Measurements from ENCODE around the gene RAB40C. TPM values are rescaled to one million over a fixed set of nuclear protein-coding genes. Genes with fewer than 3 reads are reported as not detected.

Gene RAB40C
- 11.2 and 13.3 TPM in 2 replicates for total RNA-seq

GRCh38 chr16:589658-590187 is at the start of gene RAB40C:
Gene RAB40C (plus strand): TSS chr16:590066. CDS start chr16:590292, 226 bp downstream.
- no peaks in the 10 kb centered on the region for H3K36me3 ChIP-seq (ENCODE audit: insufficient read depth, low read length)
- peaks cover 61% of the 10 kb centered on the region for H3K79me2 ChIP-seq (ENCODE audit: insufficient read depth, low read length)
- peak; percentile 100 for DNase-seq (ENCODE audit: insufficient read length, low spot score, missing footprints)
- no peaks in the 10 kb centered on the region for H3K9me3 ChIP-seq (ENCODE audit: low read depth, low read length)
- H3K4me1 ChIP-seq (ENCODE audit: insufficient read depth, low read length): peaks cover 37% of the 10 kb centered on the region
- H2AFZ ChIP-seq (ENCODE audit: low read length): peak within 1 kb of the TSS; percentile 79
- peak within 1 kb of the TSS; percentile 97 for H3K4me3 ChIP-seq (ENCODE audit: insufficient read depth, low read length)
- H4K20me1 ChIP-seq (ENCODE audit: insufficient read depth, low read length): peaks cover 46% of the 10 kb centered on the region
- no peaks in the 10 kb centered on the region for H3K27me3 ChIP-seq (ENCODE audit: insufficient read depth, low read length)
- peak within 1 kb of the TSS; percentile 88 for H3K27ac ChIP-seq (ENCODE audit: low read depth, low read length)
- peak within 1 kb of the TSS; percentile 90 for H3K4me2 ChIP-seq (ENCODE audit: insufficient read depth, low read length)
- TF ChIP-seq, protein P1, sequence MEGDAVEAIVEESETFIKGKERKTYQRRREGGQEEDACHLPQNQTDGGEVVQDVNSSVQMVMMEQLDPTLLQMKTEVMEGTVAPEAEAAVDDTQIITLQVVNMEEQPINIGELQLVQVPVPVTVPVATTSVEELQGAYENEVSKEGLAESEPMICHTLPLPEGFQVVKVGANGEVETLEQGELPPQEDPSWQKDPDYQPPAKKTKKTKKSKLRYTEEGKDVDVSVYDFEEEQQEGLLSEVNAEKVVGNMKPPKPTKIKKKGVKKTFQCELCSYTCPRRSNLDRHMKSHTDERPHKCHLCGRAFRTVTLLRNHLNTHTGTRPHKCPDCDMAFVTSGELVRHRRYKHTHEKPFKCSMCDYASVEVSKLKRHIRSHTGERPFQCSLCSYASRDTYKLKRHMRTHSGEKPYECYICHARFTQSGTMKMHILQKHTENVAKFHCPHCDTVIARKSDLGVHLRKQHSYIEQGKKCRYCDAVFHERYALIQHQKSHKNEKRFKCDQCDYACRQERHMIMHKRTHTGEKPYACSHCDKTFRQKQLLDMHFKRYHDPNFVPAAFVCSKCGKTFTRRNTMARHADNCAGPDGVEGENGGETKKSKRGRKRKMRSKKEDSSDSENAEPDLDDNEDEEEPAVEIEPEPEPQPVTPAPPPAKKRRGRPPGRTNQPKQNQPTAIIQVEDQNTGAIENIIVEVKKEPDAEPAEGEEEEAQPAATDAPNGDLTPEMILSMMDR (IDR thresholded peaks at IDR 0.05; ENCODE audit: extremely low read depth, low read depth, low read length): no peak

GRCh38 chr16:540645-541340 is 49.1 kb upstream of the RAB40C start:
- Histone ChIP-seq H2AFZ (ENCODE audit: low read length) (no peak overlapping the region), H3K27ac (ENCODE audit: low read depth, low read length) (no peak overlapping the region), H3K36me3 (ENCODE audit: insufficient read depth, low read length) (peaks cover 5% of the 10 kb centered on the region), H3K4me2 (ENCODE audit: insufficient read depth, low read length) (no peak overlapping the region), H4K20me1 (ENCODE audit: insufficient read depth, low read length) (peaks cover 63% of the 10 kb centered on the region), H3K27me3 (ENCODE audit: insufficient read depth, low read length) (no peaks in the 10 kb centered on the region), H3K79me2 (ENCODE audit: insufficient read depth, low read length) (peaks cover 95% of the 10 kb centered on the region), H3K4me1 (ENCODE audit: insufficient read depth, low read length) (peaks cover 10% of the 10 kb centered on the region), H3K9me3 (ENCODE audit: low read depth, low read length) (no peaks in the 10 kb centered on the region), H3K4me3 (ENCODE audit: insufficient read depth, low read length) (no peak overlapping the region)
- TF ChIP-seq, protein P1 (IDR thresholded peaks at IDR 0.05; ENCODE audit: extremely low read depth, low read depth, low read length): no peak
- DNase-seq (ENCODE audit: insufficient read length, low spot score, missing footprints): no peak

DNA sequence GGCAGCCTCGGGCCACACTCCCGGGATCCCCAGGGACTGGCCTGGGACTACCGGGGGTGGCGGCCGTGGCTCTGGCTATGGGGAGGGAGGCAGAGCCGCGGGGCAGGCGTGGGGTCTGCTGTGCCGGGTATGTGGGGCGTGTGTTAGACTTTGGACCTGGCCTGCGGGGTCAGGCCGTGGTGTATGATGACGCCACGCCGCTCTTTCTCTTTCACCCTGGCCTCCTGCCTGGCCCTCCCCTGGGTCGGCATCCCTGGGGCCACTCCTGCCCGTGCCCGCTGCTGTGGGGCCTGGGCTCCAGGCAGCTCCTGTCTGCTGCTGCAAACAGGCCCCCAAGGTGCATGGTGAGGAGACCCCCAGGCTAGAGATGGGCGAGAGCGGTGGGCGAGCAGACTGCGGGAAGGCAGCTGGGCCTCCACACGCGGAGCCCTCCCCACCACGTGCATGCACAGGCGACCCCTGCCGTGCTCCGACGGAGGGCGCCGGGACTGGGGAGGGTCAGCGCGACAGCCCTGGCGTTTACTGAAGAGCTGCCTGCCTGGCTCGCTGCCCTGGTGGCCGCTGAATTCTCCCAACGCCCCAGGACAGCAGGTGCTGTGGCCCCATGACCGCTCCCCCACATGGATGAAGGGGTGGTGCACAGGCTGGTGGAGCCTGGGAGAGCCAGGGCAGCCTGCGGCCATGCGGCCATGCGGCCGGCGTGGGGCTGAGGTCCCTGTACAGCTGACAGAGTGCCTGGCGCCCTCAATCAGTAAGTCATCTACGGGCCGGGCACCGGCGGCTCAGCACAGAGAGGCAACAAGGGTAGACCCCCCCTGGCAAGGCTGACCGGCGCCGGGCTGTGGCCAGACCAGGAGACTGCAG is 46.3 kb upstream of the RAB40C start:
- TF ChIP-seq, protein P1 (IDR thresholded peaks at IDR 0.05; ENCODE audit: extremely low read depth, low read depth, low read length): no peak
- Histone ChIP-seq H2AFZ (ENCODE audit: low read length) (no peak overlapping the region), H3K9me3 (ENCODE audit: low read depth, low read length) (no peaks in the 10 kb centered on the region), H3K4me3 (ENCODE audit: insufficient read depth, low read length) (no peak overlapping the region), H3K27ac (ENCODE audit: low read depth, low read length) (no peak overlapping the region), H3K27me3 (ENCODE audit: insufficient read depth, low read length) (no peaks in the 10 kb centered on the region), H3K4me1 (ENCODE audit: insufficient read depth, low read length) (peaks cover 9% of the 10 kb centered on the region), H4K20me1 (ENCODE audit: insufficient read depth, low read length) (peaks cover 59% of the 10 kb centered on the region), H3K79me2 (ENCODE audit: insufficient read depth, low read length) (peaks cover 92% of the 10 kb centered on the region), H3K4me2 (ENCODE audit: insufficient read depth, low read length) (no peak overlapping the region), H3K36me3 (ENCODE audit: insufficient read depth, low read length) (peaks cover 3% of the 10 kb centered on the region)
- DNase-seq (ENCODE audit: insufficient read length, low spot score, missing footprints): no peak

- peaks cover 87% of the 10 kb centered on the region for H3K79me2 ChIP-seq (ENCODE audit: insufficient read depth, low read length)
- H3K27me3 ChIP-seq (ENCODE audit: insufficient read depth, low read length): no peaks in the 10 kb centered on the region
- DNase-seq (ENCODE audit: insufficient read length, low spot score, missing footprints): no peak
- H3K4me2 ChIP-seq (ENCODE audit: insufficient read depth, low read length): no peak overlapping the region
- TF ChIP-seq, protein P1 (IDR thresholded peaks at IDR 0.05; ENCODE audit: extremely low read depth, low read depth, low read length): no peak
- H2AFZ ChIP-seq (ENCODE audit: low read length): no peak overlapping the region
- peaks cover 53% of the 10 kb centered on the region for H4K20me1 ChIP-seq (ENCODE audit: insufficient read depth, low read length)
- H3K4me3 ChIP-seq (ENCODE audit: insufficient read depth, low read length): no peak overlapping the region
- H3K27ac ChIP-seq (ENCODE audit: low read depth, low read length): no peak overlapping the region
- H3K9me3 ChIP-seq (ENCODE audit: low read depth, low read length): no peaks in the 10 kb centered on the region
- H3K4me1 ChIP-seq (ENCODE audit: insufficient read depth, low read length): peaks cover 7% of the 10 kb centered on the region
- peaks cover 3% of the 10 kb centered on the region for H3K36me3 ChIP-seq (ENCODE audit: insufficient read depth, low read length)
Measured at GRCh38 chr16:544517-544916, 45.3 kb upstream of the RAB40C start.
